Epithelial cell of prostate (primary cell): ENCODE measurements around the gene TTC22.

Source experiments
- DNase-seq: peaks from one replicate; pipeline ENCODE4 v3.0.0-alpha.2; 2011; ENCODE audit warnings: low read depth, low spot score
- H3K27ac ChIP-seq: fragments of 450-650 bp; 2 replicates; pipeline ENCODE4 v1.5.1; 2017; ENCODE audit warnings: mild to moderate bottlenecking

Gene TTC22

GRCh38 chr1:54763816-54764132 lies 37.3 kb downstream of the TTC22 start:
- DNase-seq: no peak
- H3K27ac ChIP-seq: no peak overlapping the region

- DNase-seq: no peak
- no peak overlapping the region for H3K27ac ChIP-seq
These were observed 42.3 kb downstream of the TTC22 start for GRCh38 chr1:54758678-54759348.

GRCh38 chr1:54757833-54758232 lies 43.3 kb downstream of the TTC22 start:
- no peak for DNase-seq
- no peak overlapping the region for H3K27ac ChIP-seq

- DNase-seq: no peak
- no peak overlapping the region for H3K27ac ChIP-seq
These were observed 46.4 kb downstream of the TTC22 start for GRCh38 chr1:54754486-54755285.

GRCh38 chr1:54754045-54754444 lies 47.1 kb downstream of the TTC22 start:
- DNase-seq: no peak
- H3K27ac ChIP-seq: no peak overlapping the region

GRCh38 chr1:54751426-54751825 lies 49.7 kb downstream of the TTC22 start:
- no peak overlapping the region for H3K27ac ChIP-seq
- no peak for DNase-seq

GRCh38 chr1:54750596-54750995 lies 50.5 kb downstream of the TTC22 start:
- H3K27ac ChIP-seq: no peak overlapping the region
- DNase-seq: no peak

GRCh38 chr1:54748094-54748835 lies 52.9 kb downstream of the TTC22 start:
- no peak for DNase-seq
- no peak overlapping the region for H3K27ac ChIP-seq

- H3K27ac ChIP-seq: no peak overlapping the region
- no peak for DNase-seq
These were observed 55.3 kb downstream of the TTC22 start for GRCh38 chr1:54745864-54746263.

- no peak overlapping the region for H3K27ac ChIP-seq
- DNase-seq: no peak
These were observed 55.8 kb downstream of the TTC22 start for GRCh38 chr1:54745274-54745673.

GRCh38 chr1:54744696-54745095 lies 56.4 kb downstream of the TTC22 start:
- H3K27ac ChIP-seq: no peak overlapping the region
- no peak for DNase-seq

- no peak overlapping the region for H3K27ac ChIP-seq
- DNase-seq: no peak
These were observed 57.5 kb downstream of the TTC22 start for GRCh38 chr1:54743416-54744226.

GRCh38 chr1:54742282-54742681 lies 58.8 kb downstream of the TTC22 start:
- DNase-seq: no peak
- H3K27ac ChIP-seq: no peak overlapping the region

- H3K27ac ChIP-seq: no peak overlapping the region
- no peak for DNase-seq
These were observed 59.6 kb downstream of the TTC22 start for GRCh38 chr1:54741531-54741930.

GRCh38 chr1:54738244-54738643 lies 62.9 kb downstream of the TTC22 start:
- DNase-seq: no peak

GRCh38 chr1:54736685-54737084 lies 64.4 kb downstream of the TTC22 start:
- H3K27ac ChIP-seq: no peak overlapping the region
- no peak for DNase-seq

More at GRCh38 chr1:54738244-54738643, 62.9 kb downstream of the TTC22 start:
- H3K27ac ChIP-seq: no peak overlapping the region
